Neural cell (in vitro differentiated cells): ENCODE data around the gene FAM186B. TPM values are rescaled to one million over a fixed set of nuclear protein-coding genes. Genes with fewer than 3 reads are reported as not detected.
"Not testable (repeated sequence)": the region's sequence is repeated elsewhere in the genome, so short reads cannot be mapped to it uniquely, and the experiment has no call there.

ENCODE experiments used
- H2AFZ ChIP-seq: fragments of 200-600, 300-800 bp; sonication (generic), shearing (Covaris generic); 2 replicates; pipeline ENCODE4 v1.6.0; 2014; ENCODE audit warnings: low read depth, mild to moderate bottlenecking, antibody characterized with exemption, low read length, moderate library complexity
- H3F3A ChIP-seq: fragments of 200-600 bp; shearing (Covaris generic); 2 replicates; pipeline ENCODE4 v1.6.1; 2016; ENCODE audit warnings: mild to moderate bottlenecking, moderate library complexity, mixed read lengths, antibody characterized with exemption, low read length; ENCODE audit not compliant: insufficient read depth, poor library complexity, severe bottlenecking
- H3K27ac ChIP-seq: fragments of 200-600, 300-800 bp; sonication (generic), shearing (Covaris generic); 2 replicates; pipeline ENCODE4 v1.5.1; 2014; ENCODE audit warnings: mild to moderate bottlenecking, low read length, moderate library complexity
- H3K27me3 ChIP-seq: fragments of 300-800, 200-600 bp; sonication (generic), shearing (Covaris generic); 2 replicates; pipeline ENCODE4 v1.6.0; 2014; ENCODE audit warnings: mild to moderate bottlenecking, low read depth, low read length, moderate library complexity; ENCODE audit not compliant: insufficient read depth
- H3K36me3 ChIP-seq: fragments of 300-800, 200-600 bp; sonication (generic), shearing (Covaris generic); 2 replicates; pipeline ENCODE4 v1.5.1; 2014; ENCODE audit warnings: mild to moderate bottlenecking, antibody characterized with exemption, low read length, moderate library complexity; ENCODE audit not compliant: insufficient read depth
- H3K4me2 ChIP-seq: fragments of 300-800, 200-600 bp; sonication (generic), shearing (Covaris generic); 2 replicates; pipeline ENCODE4 v1.6.0; 2014; ENCODE audit warnings: mild to moderate bottlenecking, low read length
- H3K4me3 ChIP-seq: fragments of 300-800, 200-600 bp; sonication (generic), shearing (Covaris generic); 2 replicates; pipeline ENCODE4 v1.5.1; 2014; ENCODE audit warnings: mild to moderate bottlenecking, low read length, moderate library complexity
- H3K79me2 ChIP-seq: fragments of 200-600 bp; shearing (Covaris generic); replicated peaks from 2 replicates; pipeline ENCODE4 v1.6.0; 2014; ENCODE audit warnings: mild to moderate bottlenecking, low read length, moderate library complexity; ENCODE audit not compliant: insufficient read depth
- H3K9ac ChIP-seq: fragments of 300-800, 200-600 bp; sonication (generic), shearing (Covaris generic); 2 replicates; pipeline ENCODE4 v1.6.1; 2016; ENCODE audit warnings: mild to moderate bottlenecking, low read length, mixed read lengths
- H3K9me2 ChIP-seq: fragments of 200-600 bp; shearing (Covaris generic); 2 replicates; pipeline ENCODE4 v1.6.1; 2016; ENCODE audit warnings: mild to moderate bottlenecking, low read length, mixed read lengths; ENCODE audit not compliant: insufficient read depth
- H3K9me3 ChIP-seq: fragments of 200-600, 300-800 bp; sonication (generic), shearing (Covaris generic); 2 replicates; pipeline ENCODE4 v1.6.1; 2016; ENCODE audit warnings: mild to moderate bottlenecking, mixed run types, low read length, moderate library complexity, mixed read lengths
- H4K20me1 ChIP-seq: fragments of 200-600 bp; shearing (Covaris generic); 2 replicates; pipeline ENCODE4 v1.6.1; 2016; ENCODE audit warnings: mild to moderate bottlenecking, mixed run types; ENCODE audit not compliant: insufficient read depth
- CTCF ChIP-seq: fragments of 450-650 bp; IDR thresholded peaks from 2 replicates; pipeline ENCODE4 v1.5.1; 2014; ENCODE audit warnings: antibody characterized with exemption, mild to moderate bottlenecking, moderate library complexity; ENCODE audit not compliant: poor library complexity, severe bottlenecking
- EP300 ChIP-seq: fragments of 450-650 bp; conservative IDR thresholded peaks from 2 replicates; pipeline ENCODE4 v1.6.1; 2014; ENCODE audit warnings: antibody characterized with exemption, mild to moderate bottlenecking, moderate library complexity; ENCODE audit not compliant: poor library complexity, severe bottlenecking
- EZH2 ChIP-seq: fragments of 200-600, 300-800 bp; shearing (Covaris generic), sonication (generic); IDR thresholded peaks from 2 replicates; pipeline ENCODE4 v1.6.1; 2014; ENCODE audit warnings: antibody characterized with exemption, low read length, borderline replicate concordance, mild to moderate bottlenecking; ENCODE audit not compliant: insufficient read depth, poor library complexity, severe bottlenecking
- MXI1 ChIP-seq: fragments of 450-650 bp; conservative IDR thresholded peaks from 2 replicates; pipeline ENCODE4 v1.6.1; 2014; ENCODE audit warnings: antibody characterized with exemption, mild to moderate bottlenecking; ENCODE audit not compliant: poor library complexity, severe bottlenecking
- POLR2AphosphoS5 ChIP-seq: IDR thresholded peaks from 2 replicates; pipeline ENCODE4 v1.6.1; 2012
- RAD21 ChIP-seq: fragments of 450-650 bp; conservative IDR thresholded peaks from 2 replicates; pipeline ENCODE4 v1.6.1; 2014; ENCODE audit warnings: antibody characterized with exemption, mild to moderate bottlenecking, moderate library complexity
- REST ChIP-seq: IDR thresholded peaks from 2 replicates; pipeline ENCODE4 v1.6.1; 2012; ENCODE audit warnings: borderline replicate concordance
- SMC3 ChIP-seq: fragments of 450-650 bp; conservative IDR thresholded peaks from 2 replicates; pipeline ENCODE4 v1.6.1; 2014; ENCODE audit warnings: antibody characterized with exemption, mild to moderate bottlenecking, moderate library complexity; ENCODE audit not compliant: poor library complexity
- TAF1 ChIP-seq: IDR thresholded peaks from 2 replicates; pipeline ENCODE4 v1.6.1; 2012; ENCODE audit warnings: low read depth
- polyA minus RNA-seq: library from RNA; depleted of rRNA, polyadenylated mRNA; stranded (reverse); fragments of >200 nt; gene quantifications from 2 replicates; pipeline ENCODE4 v1.2.3, GENCODE V29; 2014
- polyA plus RNA-seq: library from polyadenylated mRNA; depleted of rRNA; stranded (reverse); fragments of >200 nt; gene quantifications from 2 replicates; pipeline ENCODE4 v1.2.3, GENCODE V29; 2014

Gene FAM186B, protein sequence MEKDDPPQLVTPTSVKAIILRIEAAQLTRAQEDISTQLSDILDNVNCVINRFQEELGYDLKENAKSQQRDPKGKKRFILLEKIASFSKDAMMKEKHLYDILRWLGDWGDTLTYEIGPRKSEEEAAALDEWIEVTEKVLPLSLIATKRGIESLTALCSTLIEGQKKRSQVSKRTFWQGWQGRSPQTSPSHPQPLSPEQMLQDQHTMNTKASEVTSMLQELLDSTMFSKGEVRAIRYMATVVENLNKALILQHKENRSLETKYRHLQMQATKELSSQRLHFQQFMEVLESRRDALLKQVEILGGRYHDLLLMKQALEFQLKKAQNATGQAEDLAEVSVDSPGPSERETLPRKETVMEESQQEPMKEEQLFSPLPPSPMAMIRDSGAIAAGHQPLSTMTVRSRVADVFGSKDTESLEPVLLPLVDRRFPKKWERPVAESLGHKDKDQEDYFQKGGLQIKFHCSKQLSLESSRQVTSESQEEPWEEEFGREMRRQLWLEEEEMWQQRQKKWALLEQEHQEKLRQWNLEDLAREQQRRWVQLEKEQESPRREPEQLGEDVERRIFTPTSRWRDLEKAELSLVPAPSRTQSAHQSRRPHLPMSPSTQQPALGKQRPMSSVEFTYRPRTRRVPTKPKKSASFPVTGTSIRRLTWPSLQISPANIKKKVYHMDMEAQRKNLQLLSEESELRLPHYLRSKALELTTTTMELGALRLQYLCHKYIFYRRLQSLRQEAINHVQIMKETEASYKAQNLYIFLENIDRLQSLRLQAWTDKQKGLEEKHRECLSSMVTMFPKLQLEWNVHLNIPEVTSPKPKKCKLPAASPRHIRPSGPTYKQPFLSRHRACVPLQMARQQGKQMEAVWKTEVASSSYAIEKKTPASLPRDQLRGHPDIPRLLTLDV
- not detected in 2 replicates for polyA plus RNA-seq
- polyA minus RNA-seq, result 0.49 TPM in 1 of 2 replicates, not detected in the other

GRCh38 chr12:49605539-49605938 lies at the start of gene FAM186B:
Gene FAM186B (minus strand): TSS chr12:49605639. CDS start chr12:49605477, 162 bp downstream.
- not testable (repeated sequence) for H4K20me1 ChIP-seq, H3K27me3 ChIP-seq, H3K9me2 ChIP-seq, H3K4me3 ChIP-seq, H3K79me2 ChIP-seq, H3K9ac ChIP-seq, H3K27ac ChIP-seq, H2AFZ ChIP-seq, H3K9me3 ChIP-seq, H3K4me2 ChIP-seq, H3K36me3 ChIP-seq, H3F3A ChIP-seq

DNA sequence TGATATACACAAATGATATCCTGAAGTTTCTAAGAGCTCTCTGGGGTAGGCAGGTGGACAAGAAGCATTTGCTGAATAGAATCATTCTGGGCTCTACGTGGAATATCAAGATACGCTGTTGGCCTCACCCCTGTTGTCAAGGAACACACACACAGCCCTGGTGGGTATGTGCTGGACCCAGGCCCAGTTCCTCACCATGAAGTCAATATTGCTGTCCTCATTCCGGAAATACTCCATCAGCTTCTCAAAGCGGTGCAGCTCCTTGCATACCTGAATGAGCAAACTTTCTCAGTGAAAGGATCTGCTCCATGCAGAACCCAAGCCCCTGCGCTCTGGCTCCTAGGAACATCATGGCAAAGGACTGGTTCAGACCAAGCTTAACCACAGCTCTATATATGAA lies 49.3 kb upstream of the FAM186B start:
- H2AFZ ChIP-seq, result no peak overlapping the region
- TF ChIP-seq REST, result no peak
- no peak for TF ChIP-seq TAF1
- TF ChIP-seq SMC3, result no peak
- no peak for TF ChIP-seq MXI1
- no peak for TF ChIP-seq EP300
- no peak for TF ChIP-seq POLR2AphosphoS5
- H3F3A ChIP-seq, result no peaks in the 10 kb centered on the region
- H3K79me2 ChIP-seq, result no peaks in the 10 kb centered on the region
- H3K36me3 ChIP-seq, result no peaks in the 10 kb centered on the region
- H3K9ac ChIP-seq, result no peak overlapping the region
- no peaks in the 10 kb centered on the region for H3K9me3 ChIP-seq
- H3K4me3 ChIP-seq, result no peak overlapping the region
- no peak overlapping the region for H3K4me2 ChIP-seq
- H3K27ac ChIP-seq, result no peak overlapping the region
- no peaks in the 10 kb centered on the region for H4K20me1 ChIP-seq
- no peaks in the 10 kb centered on the region for H3K9me2 ChIP-seq
- no peaks in the 10 kb centered on the region for H3K27me3 ChIP-seq

- Histone ChIP-seq H3K4me2 (no peak overlapping the region), H3K79me2 (no peaks in the 10 kb centered on the region), H3K4me3 (no peak overlapping the region), H3K9me3 (no peaks in the 10 kb centered on the region), H3K9me2 (no peaks in the 10 kb centered on the region), H3K9ac (no peak overlapping the region), H3K36me3 (no peaks in the 10 kb centered on the region), H4K20me1 (no peaks in the 10 kb centered on the region), H2AFZ (no peak overlapping the region), H3F3A (no peaks in the 10 kb centered on the region), H3K27ac (no peak overlapping the region), H3K27me3 (no peaks in the 10 kb centered on the region)
- TF ChIP-seq SMC3 (no peak), RAD21 (no peak), EZH2 (no peak), TAF1 (no peak), POLR2AphosphoS5 (no peak), REST (no peak), MXI1 (no peak), EP300 (no peak), CTCF (no peak)
Measured at GRCh38 chr12:49652921-49653520, 47.6 kb upstream of the FAM186B start.
